SKM-1 (cell line): Measurements from ENCODE around the gene CSNK1G1.

Experiments
- DNase-seq: peaks from one replicate; lab custom pipeline; 2025; ENCODE audit not compliant: unreplicated experiment; lab: John Stamatoyannopoulos, UW

The CSNK1G1 gene

GRCh38 chr15:64156652-64157331, 199.2 kb downstream of the CSNK1G1 start:
- no peak for DNase-seq

- DNase-seq = no peak
Measured at GRCh38 chr15:64155802-64156651, 199.9 kb downstream of the CSNK1G1 start.

DNA sequence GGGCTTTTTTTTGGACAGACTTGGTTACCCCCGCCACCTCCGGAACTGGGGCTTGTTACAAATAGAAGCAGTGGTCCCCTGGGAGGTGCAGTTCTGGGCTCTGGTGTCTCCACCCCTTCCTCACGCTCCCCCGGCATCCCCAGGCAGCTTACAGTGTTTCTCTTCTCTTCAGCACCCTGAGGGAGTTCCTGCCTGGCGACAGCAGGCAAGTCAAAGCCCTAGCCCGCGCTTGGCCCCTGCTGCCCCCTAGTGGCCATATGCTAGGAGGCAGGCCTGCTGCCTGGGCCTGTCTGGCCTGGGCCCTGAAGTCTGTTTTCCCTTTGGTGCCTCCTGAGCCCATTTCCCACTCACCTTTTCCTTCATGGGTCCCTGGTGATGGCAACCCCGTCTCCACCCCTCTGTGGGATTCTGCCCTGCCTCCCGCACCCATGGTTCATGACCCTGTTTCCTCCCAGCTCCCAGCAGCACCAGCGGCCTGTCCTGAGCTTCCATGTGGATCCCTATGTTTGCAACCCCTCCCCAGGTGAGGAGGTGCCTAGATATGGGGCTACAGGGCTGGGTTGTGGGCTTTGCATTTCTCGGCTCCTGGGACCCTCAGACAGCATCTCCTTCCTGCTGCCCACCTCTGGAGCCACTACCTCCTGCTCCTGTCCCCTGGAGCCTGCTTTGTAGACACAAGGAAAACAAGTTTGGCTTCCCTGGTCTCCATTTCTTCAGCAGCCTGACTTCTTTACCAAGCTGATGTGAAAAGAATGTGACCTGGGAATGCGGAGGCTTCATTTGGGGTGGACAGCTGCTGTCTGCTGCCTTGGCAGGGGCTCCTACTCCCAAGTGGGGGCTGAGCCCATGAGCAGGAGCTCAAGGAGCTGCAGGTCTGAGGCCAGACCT, 202.2 kb downstream of the CSNK1G1 start:
- DNase-seq = peak; percentile 77

DNA sequence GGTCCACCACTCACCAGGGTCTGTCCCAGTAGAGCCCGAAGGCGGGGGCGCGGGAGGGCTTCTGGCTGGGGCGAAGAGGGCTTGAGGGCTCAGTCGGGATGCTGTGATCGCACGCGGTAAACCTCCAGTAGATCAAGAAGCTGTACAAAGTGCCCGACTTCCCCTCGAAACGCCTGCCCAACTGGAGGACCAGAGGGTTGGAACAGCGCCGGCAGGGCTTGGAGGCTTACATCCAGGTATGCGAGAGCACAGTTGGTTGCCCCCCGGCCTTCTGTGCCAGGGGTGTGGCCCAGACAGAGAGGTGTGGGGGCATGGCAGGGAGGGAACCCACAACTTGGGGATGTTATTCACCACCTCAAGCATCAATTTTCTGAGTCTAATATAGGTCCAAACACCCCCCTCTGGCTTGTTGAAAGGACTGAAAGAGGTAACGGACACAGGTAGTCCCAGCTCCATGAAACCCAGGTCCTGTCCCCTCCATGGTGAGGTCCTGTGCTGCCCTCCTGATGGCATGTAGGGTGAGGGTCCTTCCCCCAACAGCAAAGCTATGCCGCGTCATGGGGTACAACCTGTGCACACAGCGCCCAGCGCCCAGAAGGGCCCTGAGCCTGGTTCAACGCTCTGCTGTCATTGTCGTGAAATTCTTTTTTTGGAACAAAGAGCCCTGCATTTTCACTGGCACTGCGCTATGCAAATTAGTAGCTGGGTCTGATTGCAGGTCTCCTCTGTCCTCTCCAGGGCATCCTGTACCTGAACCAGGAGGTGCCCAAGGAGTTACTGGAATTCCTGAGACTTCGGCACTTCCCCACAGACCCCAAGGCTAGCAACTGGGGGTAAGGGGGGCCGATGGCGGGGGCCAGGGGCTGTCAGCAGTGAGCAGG, 203.2 kb downstream of the CSNK1G1 start:
- no peak for DNase-seq

- no peak for DNase-seq
Measured at GRCh38 chr15:64151727-64152506, 204.1 kb downstream of the CSNK1G1 start, which contains the start of gene SNX22. Gene SNX22 (plus strand): TSS chr15:64151731. CDS start chr15:64151776, 45 bp downstream.

DNA sequence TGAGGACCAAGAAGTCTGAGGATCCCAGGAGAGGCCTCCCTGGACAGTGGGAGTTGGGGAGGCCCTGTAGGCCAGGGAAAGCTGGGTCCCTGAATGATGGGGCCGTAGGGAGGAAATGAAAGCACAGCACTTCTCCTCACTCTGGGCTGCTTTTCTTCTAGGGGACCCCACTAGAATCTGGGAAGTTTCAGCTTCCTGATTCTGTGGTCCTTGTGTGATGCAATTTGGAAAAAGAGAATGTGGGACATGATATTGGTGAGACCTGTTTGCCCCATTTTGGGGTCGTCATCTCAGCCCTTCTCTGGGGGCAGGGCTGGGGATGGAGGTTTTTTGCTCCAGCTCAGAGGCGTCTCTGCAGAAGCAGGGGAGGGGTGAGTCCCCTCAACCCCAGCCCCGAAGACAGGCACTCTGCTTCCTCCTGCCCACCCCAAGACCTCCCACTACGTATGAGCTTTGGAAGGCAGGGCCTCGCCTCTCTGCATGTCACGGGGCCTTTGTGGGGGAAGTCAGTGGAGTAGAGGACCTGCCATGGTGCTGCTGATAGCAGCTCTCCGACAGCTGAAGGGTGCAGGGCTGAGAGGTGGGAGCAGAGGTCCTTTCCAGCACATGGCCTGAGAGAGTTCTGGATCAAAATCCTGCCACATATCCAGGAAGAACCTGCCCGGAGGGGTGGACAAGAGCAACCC, 205.9 kb downstream of the CSNK1G1 start:
- DNase-seq = no peak

DNA sequence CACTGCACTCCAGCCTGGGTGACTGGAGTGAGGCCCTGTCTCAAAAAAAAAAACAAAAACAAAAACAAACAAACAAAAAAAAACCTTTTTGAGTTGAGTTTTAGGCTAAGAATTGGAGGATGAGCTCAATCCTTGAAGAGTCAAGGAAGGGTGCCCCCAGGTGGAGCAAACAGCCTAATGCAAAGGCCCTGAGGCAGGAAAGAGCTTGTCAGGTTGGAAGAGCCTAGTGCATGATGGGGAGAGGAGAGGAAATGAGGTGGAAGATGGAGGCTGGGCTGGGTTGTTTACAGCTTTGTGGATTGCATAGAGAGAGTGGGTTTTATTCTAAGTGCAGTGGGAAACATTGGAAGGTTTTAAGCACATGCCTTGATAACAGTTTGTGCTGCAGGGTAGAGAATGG, 206.5 kb downstream of the CSNK1G1 start:
- DNase-seq = no peak

DNA sequence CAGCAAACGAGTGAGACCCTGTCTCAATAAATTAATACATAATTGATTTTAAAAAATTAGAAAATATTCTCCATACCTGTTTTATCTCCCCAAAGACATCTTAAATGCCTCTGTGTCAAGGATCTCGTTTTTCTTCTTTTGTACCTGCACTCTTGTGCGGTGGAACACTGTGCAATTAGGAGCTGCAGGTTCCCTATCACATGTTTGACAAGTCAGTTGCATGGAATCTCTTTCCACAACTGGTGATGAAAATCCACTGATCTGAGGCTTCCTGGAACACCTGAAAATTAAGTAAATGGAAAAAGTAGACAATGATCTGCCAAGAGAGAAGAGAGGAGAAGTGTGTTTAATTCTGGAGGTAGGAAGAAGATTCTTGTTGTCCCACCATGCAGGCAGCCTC, 207.4 kb downstream of the CSNK1G1 start:
- no peak for DNase-seq

- DNase-seq = no peak
Measured at GRCh38 chr15:64148168-64148567, 207.8 kb downstream of the CSNK1G1 start.

DNA sequence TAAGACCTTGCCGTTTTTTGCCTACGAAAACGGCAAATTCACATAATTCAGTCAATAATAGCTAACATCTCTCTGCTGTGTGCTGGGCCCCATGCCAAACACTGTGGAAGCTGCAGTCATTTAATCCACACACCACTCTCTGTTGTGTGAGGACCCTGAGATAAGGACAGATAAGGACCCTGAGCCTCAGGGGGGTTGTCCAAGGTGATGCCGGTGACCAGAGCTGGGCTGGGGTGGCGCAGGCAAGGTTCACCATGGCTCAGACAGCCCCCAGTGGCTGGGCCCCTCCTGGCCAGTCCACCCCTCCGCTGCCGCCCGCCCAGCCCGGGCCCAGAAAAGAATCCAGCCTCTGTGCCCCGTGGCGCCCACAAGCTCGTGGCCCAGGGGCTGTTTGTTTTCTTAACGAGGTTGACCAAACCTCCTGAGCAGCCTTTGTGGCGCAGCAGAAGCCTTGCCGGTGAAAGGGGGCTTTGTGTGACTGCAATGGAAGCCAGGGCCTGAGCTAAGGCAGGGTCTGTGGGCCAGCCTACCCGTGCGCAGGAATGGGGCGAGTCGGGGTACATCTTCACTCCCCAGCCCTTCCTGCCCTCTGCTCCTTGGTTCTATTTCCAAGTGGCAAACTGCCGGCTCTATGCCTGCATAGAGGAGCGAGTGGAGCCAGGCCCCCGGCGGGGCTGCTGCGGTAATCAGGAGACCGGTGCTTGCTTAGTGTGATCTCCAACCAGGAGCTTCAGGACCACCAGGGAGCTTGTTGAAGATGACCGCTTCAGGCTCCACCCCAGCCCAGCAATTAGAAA, 208.9 kb downstream of the CSNK1G1 start:
- no peak for DNase-seq

GRCh38 chr15:64146520-64146884, 209.5 kb downstream of the CSNK1G1 start:
- no peak for DNase-seq

- DNase-seq = no peak
Measured at GRCh38 chr15:64146041-64146440, 209.9 kb downstream of the CSNK1G1 start.

GRCh38 chr15:64144565-64145281, 211.2 kb downstream of the CSNK1G1 start:
- DNase-seq = no peak

- no peak for DNase-seq
Measured at GRCh38 chr15:64144192-64144564, 211.8 kb downstream of the CSNK1G1 start.

GRCh38 chr15:64143276-64143675, 212.7 kb downstream of the CSNK1G1 start:
- DNase-seq = no peak

DNA sequence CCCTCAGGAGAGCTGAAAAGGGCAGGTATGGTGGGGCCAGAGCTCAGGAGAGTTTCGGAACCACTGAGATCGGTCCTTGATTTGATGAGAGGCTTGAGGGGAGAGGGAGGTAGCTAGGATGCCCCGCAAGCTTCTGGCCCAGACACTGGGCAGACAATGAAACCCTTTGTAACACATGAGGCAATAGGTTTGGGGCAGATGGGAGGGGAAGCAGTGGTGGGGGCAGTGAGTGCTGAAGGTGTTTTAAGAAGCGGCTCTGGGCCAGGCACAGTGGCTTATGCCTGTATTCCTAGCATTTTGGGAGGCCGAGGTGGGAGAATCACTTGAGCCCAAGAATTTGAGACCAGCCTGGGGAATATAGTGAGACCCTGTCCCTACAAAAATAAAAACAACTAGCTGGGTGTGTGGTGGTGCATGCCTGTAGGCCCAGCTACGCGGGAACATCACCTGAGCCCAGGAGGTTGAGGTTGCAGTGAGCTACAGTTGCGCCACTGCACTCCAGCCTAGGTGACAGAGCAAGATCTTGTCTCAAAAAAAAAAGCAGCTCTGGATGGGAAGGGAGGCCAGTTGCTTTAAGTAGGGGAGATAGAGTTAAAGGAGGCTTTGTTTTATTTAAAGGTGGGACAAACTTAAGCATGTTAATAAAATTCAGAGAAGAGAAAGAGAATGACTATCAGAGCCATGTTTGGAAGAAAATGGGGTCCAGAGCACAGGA, 214.0 kb downstream of the CSNK1G1 start:
- DNase-seq = no peak

DNA sequence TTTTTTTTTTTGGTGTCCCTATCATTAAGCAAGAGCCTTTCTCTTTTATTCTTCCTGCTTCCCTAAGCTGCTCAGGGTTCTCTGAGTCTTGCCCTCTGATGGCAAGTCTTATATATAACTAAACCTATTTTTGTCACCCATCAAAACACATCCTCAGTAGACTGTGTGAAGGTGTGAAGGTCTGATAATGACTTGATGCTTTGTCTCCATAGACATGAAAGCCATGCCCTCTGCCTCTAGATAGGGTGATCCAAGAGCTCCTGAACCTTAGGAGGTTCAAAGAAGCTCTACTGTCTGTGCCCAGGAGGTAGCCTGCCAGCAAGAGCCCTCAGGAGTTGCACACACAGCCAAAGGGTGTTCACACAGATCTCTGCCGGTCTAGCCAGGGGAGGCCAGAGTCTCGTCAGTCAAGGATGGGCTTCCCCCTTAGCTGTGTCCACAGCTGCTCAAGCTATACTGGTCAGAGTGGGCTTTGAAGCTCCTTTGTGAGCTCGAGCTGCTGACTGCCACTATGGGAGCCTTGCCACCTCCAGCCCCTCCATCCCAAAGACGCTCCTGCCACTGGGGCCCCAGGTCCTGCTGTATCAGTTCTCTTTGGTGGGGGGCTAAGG, 217.5 kb downstream of the CSNK1G1 start:
- no peak for DNase-seq
